ENCODE results near the gene RNF146.
A peak's percentile ranks its signal among the peaks of the same experiment; 100 is the strongest.

- peak; percentile 46 to 82 (median 66) for TF ChIP-seq CTCF (IDR thresholded peaks at IDR 0.05)
- TF ChIP-seq POLR2A (IDR thresholded peaks at IDR 0.05) = no peak
Measured at GRCh38 chr6:127302728-127303660, 36.3 kb downstream of the RNF146 start.

Data from heart left ventricle (tissue), 13 donors.